Cardiac fibroblast (primary cell): Measurements from ENCODE around the gene LGALS3.
"Not testable (repeated sequence)": the region's sequence is repeated elsewhere in the genome, so short reads cannot be mapped to it uniquely, and the experiment has no call there.

Experiments
- DNase-seq, 2 donors: peaks; one replicate each; pipeline versions ENCODE4 v3.0.0 to v3.0.0-alpha.2; 2010; ENCODE audit warnings: low read depth in 2 of 2
- H3K4me3 ChIP-seq, 2 donors: replicated peaks in 1 of 2; 1 replicate in 1 of 2; 2 replicates in 1 of 2; pipeline ENCODE4 v1.5.1; 2011; ENCODE audit warnings: low read depth in 2 of 2, low read length in 2 of 2, mild to moderate bottlenecking in 2 of 2, moderate library complexity in 1 of 2
- CTCF ChIP-seq: IDR thresholded peaks from one replicate; pipeline ENCODE4 v1.5.1; 2011; ENCODE audit warnings: low read depth, mild to moderate bottlenecking, low read length, inconsistent platforms

The LGALS3 gene

GRCh38 chr14:55129086-55129427 lies at the start of gene LGALS3:
Gene LGALS3 (plus strand): TSS chr14:55129252. CDS start chr14:55137374, 8,122 bp downstream.
- no peak for TF ChIP-seq CTCF
- DNase-seq = peak; percentile 45 to 84

GRCh38 chr14:55079961-55080360 lies 49.1 kb upstream of the LGALS3 start:
- not testable (repeated sequence) for H3K4me3 ChIP-seq, DNase-seq

More at GRCh38 chr14:55129086-55129427, at the start of gene LGALS3:
- peak within 1 kb of the TSS; percentile 73 to 86 for H3K4me3 ChIP-seq

GRCh38 chr14:55084401-55085059 lies 44.5 kb upstream of the LGALS3 start:
- no peak overlapping the region for H3K4me3 ChIP-seq
- DNase-seq = no peak
- TF ChIP-seq CTCF = no peak

- no peak overlapping the region for H3K4me3 ChIP-seq
- DNase-seq = no peak
- no peak for TF ChIP-seq CTCF
Observed at GRCh38 chr14:55085060-55085660, 43.9 kb upstream of the LGALS3 start.

- no peak overlapping the region for H3K4me3 ChIP-seq
- DNase-seq = no peak
Observed at GRCh38 chr14:55086938-55087337, 42.1 kb upstream of the LGALS3 start.

GRCh38 chr14:55088356-55088755 lies 40.7 kb upstream of the LGALS3 start:
- TF ChIP-seq CTCF = no peak
- no peak overlapping the region for H3K4me3 ChIP-seq
- no peak for DNase-seq

More at GRCh38 chr14:55086938-55087337, 42.1 kb upstream of the LGALS3 start:
- TF ChIP-seq CTCF = no peak

- DNase-seq = no peak
- no peak for TF ChIP-seq CTCF
- no peak overlapping the region for H3K4me3 ChIP-seq
Observed at GRCh38 chr14:55092341-55092740, 36.7 kb upstream of the LGALS3 start.
